ENCODE results near the gene HFM1. TPM values are rescaled to one million over a fixed set of nuclear protein-coding genes. Genes with fewer than 3 reads are reported as not detected.
A peak's percentile ranks its signal among the peaks of the same experiment; 100 is the strongest.
"Not testable (repeated sequence)": the region's sequence is repeated elsewhere in the genome, so short reads cannot be mapped to it uniquely, and the experiment has no call there.

The HFM1 gene
- total RNA-seq, 8 experiments from 2014 or later: 0.46 to 27.5 (median 10.7) TPM

GRCh38 chr1:91402023-91402422 is 2.6 kb downstream of the HFM1 start:
- no peak overlapping the region for H3K4me3 ChIP-seq
- WGBS, 10 experiments: 4 to 86% (median 60%) methylated on average over 2 to 3 of the region's 3 CpGs; no CpG with 5 or more reads in 1 of the 10 experiments
- in situ Hi-C loops (cut with MboI; ENCODE audit: low pct_unique_long_range_greater_than_20kb in 2 of 9, low sequenced_read_pairs in 9 of 9, unreplicated experiment in 9 of 9): loop anchor here in 1 of 9 experiments (25.0 kb wide), 1 partner anchor 115 kb away; no protein-coding TSS in a partner anchor
- ATAC-seq (replicated peaks in 6 of 8): no peak
- no peak overlapping the region for H3K27ac ChIP-seq
- peaks cover 9 to 24% of the 10 kb centered on the region in 2 donors for H3K4me1 ChIP-seq (replicated peaks in 1 of 2)

DNA sequence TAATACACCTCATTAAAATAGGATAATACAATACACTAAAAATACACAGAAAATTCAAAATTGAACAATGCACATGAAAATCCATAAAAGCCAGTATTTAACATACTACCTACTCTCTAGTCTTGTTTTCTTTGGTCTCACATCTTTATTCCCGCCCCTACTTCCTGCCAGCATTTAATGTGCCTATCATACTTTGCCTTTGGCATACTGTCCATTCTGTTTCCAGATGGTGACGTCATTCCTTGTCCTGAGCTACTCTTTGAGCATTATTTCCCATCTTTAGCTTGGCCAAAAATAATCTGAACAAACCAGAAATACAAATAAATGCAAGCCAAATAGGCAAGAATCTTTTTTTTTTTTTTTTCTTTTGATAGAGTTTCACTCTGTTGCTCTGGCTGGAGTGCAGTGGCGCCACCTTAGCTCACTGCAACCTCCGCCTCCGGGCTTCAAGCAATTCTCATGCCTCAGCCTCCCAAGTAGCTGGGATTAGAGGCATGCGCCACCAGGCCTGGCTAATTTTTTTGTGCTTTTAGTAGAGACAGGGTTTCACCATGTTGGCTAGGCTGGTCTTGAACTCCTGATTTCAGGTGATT is 4.4 kb downstream of the HFM1 start:
- WGBS, 10 experiments: 20 to 100% (median 91%) methylated on average over 1 to 6 of the region's 6 CpGs
- ATAC-seq (replicated peaks in 6 of 8): no peak
- H3K27ac ChIP-seq: no peak overlapping the region
- no peak overlapping the region for H3K4me3 ChIP-seq
- peaks cover 6 to 21% of the 10 kb centered on the region in 2 donors for H3K4me1 ChIP-seq (replicated peaks in 1 of 2)
- in situ Hi-C loops (cut with MboI; ENCODE audit: low pct_unique_long_range_greater_than_20kb in 2 of 9, low sequenced_read_pairs in 9 of 9, unreplicated experiment in 9 of 9): loop anchor here in 1 of 9 experiments (25.0 kb wide), 1 partner anchor 113 kb away; no protein-coding TSS in a partner anchor

GRCh38 chr1:91398291-91398690 is 6.3 kb downstream of the HFM1 start:
- in situ Hi-C loops (cut with MboI; ENCODE audit: low pct_unique_long_range_greater_than_20kb in 2 of 9, low sequenced_read_pairs in 9 of 9, unreplicated experiment in 9 of 9): no loop called here
- Histone ChIP-seq H3K4me3 (no peak overlapping the region), H3K27ac (no peak overlapping the region), H3K4me1 (replicated peaks in 1 of 2) (peaks cover 3 to 14% of the 10 kb centered on the region in 2 donors)
- WGBS, 10 experiments: 0 to 100% (median 84%) methylated on average over 1 of the region's 1 CpG
- peak in 1 of 8 experiments; percentile 71 for ATAC-seq (replicated peaks in 6 of 8)

DNA sequence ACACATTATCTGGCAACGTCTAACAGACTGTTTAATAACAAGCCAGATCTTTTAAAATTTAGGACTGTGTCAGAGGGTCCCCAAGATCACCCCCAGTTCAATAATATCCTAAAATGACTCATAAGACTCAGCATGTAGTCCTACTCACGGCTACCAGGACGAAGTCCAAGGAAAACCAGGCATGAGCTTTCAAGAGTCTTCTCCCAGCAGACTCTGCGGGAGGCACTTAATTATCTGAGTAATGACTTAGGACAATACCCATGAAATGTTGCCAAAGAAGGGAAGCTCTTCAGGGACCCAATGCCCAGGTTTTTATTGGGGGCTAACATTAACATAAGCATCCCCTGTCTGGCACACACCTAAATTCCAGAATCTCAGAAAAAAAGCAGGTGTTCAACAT is 7.0 kb downstream of the HFM1 start:
- no peak for ATAC-seq (replicated peaks in 6 of 8)
- Histone ChIP-seq H3K27ac (no peak overlapping the region), H3K4me1 (replicated peaks in 1 of 2) (peaks cover 0 to 9% of the 10 kb centered on the region in 2 donors), H3K4me3 (no peak overlapping the region)
- 0 to 89% (median 78%) methylated on average over 1 to 4 of the region's 4 CpGs; no CpG with 5 or more reads in 2 of the 10 experiments for WGBS, 10 experiments
- in situ Hi-C loops (cut with MboI; ENCODE audit: low pct_unique_long_range_greater_than_20kb in 2 of 9, low sequenced_read_pairs in 9 of 9, unreplicated experiment in 9 of 9): no loop called here

GRCh38 chr1:91393042-91393441 is 11.6 kb downstream of the HFM1 start:
- in situ Hi-C loops (cut with MboI; ENCODE audit: low pct_unique_long_range_greater_than_20kb in 2 of 9, low sequenced_read_pairs in 9 of 9, unreplicated experiment in 9 of 9): no loop called here
- no peak overlapping the region for H3K4me3 ChIP-seq

DNA sequence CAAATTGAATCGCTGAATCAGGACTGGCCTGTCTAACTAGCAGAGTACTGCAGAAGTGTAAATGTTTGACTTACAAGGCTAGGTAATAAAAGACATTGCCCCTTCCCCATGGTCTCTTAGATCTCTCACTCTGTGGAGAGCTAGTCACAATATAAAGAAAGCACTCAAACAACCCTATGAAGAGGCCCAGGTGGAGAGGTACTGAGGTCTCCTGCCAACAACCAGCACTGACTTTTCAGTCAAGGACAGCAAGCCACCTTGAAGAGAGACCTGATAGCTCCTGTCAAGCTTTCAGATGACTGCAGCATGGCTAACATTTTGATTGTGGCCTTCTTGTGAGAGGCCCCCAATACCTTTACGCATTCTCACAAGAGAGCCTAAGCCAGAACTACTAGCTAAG is 18.5 kb downstream of the HFM1 start:
- H3K4me3 ChIP-seq: no peak overlapping the region
- no peak overlapping the region for H3K27ac ChIP-seq
- 50 to 100% (median 94%) methylated on average over 1 to 2 of the region's 2 CpGs; no CpG with 5 or more reads in 3 of the 10 experiments for WGBS, 10 experiments
- peak in 1 of 8 experiments; percentile 33 for ATAC-seq (replicated peaks in 6 of 8)
- H3K4me1 ChIP-seq (replicated peaks in 1 of 2): peaks cover 0 to 4% of the 10 kb centered on the region in 2 donors
- in situ Hi-C loops (cut with MboI; ENCODE audit: low pct_unique_long_range_greater_than_20kb in 2 of 9, low sequenced_read_pairs in 9 of 9, unreplicated experiment in 9 of 9): no loop called here

More at GRCh38 chr1:91393042-91393441, 11.6 kb downstream of the HFM1 start:
- peak in 3 of 8 experiments; percentile 49 to 94 (median 79) for ATAC-seq (replicated peaks in 6 of 8)
- 0 to 100% (median 88%) methylated on average over 1 of the region's 1 CpG; no CpG with 5 or more reads in 2 of the 10 experiments for WGBS, 10 experiments
- H3K27ac ChIP-seq: no peak overlapping the region
- H3K4me1 ChIP-seq (replicated peaks in 1 of 2): no peaks in the 10 kb centered on the region

- H3K4me3 ChIP-seq: no peak overlapping the region
These were observed 21.2 kb downstream of the HFM1 start for GRCh38 chr1:91383456-91383855.

GRCh38 chr1:91381844-91382243 is 22.8 kb downstream of the HFM1 start:
- H3K27ac ChIP-seq: no peak overlapping the region
- H3K4me3 ChIP-seq: no peak overlapping the region
- in situ Hi-C loops (cut with MboI; ENCODE audit: low pct_unique_long_range_greater_than_20kb in 2 of 9, low sequenced_read_pairs in 9 of 9, unreplicated experiment in 9 of 9): no loop called here
- peaks cover 0 to 4% of the 10 kb centered on the region in 2 donors for H3K4me1 ChIP-seq (replicated peaks in 1 of 2)
- 39 to 95% (median 70%) methylated on average over 2 to 3 of the region's 3 CpGs; no CpG with 5 or more reads in 2 of the 10 experiments for WGBS, 10 experiments
- ATAC-seq (replicated peaks in 6 of 8): peak in 1 of 8 experiments; percentile 47

More at GRCh38 chr1:91383456-91383855, 21.2 kb downstream of the HFM1 start:
- WGBS, 10 experiments: 0 to 100% (median 74%) methylated on average over 1 to 2 of the region's 2 CpGs
- in situ Hi-C loops (cut with MboI; ENCODE audit: low pct_unique_long_range_greater_than_20kb in 2 of 9, low sequenced_read_pairs in 9 of 9, unreplicated experiment in 9 of 9): no loop called here
- peaks cover 0 to 4% of the 10 kb centered on the region in 2 donors for H3K4me1 ChIP-seq (replicated peaks in 1 of 2)
- ATAC-seq (replicated peaks in 6 of 8): peak in 3 of 8 experiments; percentile 33 to 52 (median 44)
- H3K27ac ChIP-seq: no peak overlapping the region

GRCh38 chr1:91374086-91374485 is 30.6 kb downstream of the HFM1 start:
- in situ Hi-C loops (cut with MboI; ENCODE audit: low pct_unique_long_range_greater_than_20kb in 2 of 9, low sequenced_read_pairs in 9 of 9, unreplicated experiment in 9 of 9): no loop called here
- WGBS, 10 experiments: 22 to 92% (median 75%) methylated on average over 1 of the region's 1 CpG; no CpG with 5 or more reads in 1 of the 10 experiments
- H3K27ac ChIP-seq: no peak overlapping the region

DNA sequence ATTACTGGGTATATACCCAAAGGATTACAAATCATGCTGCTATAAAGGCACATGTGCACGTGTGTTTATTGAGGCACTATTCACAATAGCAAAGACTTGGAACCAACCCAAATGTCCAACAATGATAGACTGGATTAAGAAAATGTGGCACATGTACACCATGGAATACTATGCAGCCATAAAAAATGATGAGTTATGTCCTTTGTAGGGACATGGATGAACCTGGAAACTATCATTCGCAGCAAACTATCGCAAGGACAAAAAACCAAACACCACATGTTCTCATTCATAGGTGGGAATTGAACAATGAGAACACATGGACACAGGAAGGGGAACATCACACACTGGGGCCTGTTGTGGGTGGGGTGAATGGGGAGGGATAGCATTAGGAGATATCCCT is 32.4 kb downstream of the HFM1 start:
- H3K4me1 ChIP-seq (replicated peaks in 1 of 2); in situ Hi-C loops (cut with MboI; ENCODE audit: low pct_unique_long_range_greater_than_20kb in 2 of 9, low sequenced_read_pairs in 9 of 9, unreplicated experiment in 9 of 9); H3K27ac ChIP-seq; ATAC-seq (replicated peaks in 6 of 8); H3K4me3 ChIP-seq: not testable (repeated sequence)
- 83 to 100% (median 92%) methylated on average over 2 to 3 of the region's 3 CpGs; no CpG with 5 or more reads in 6 of the 10 experiments for WGBS, 10 experiments

More at GRCh38 chr1:91374086-91374485, 30.6 kb downstream of the HFM1 start:
- H3K4me1 ChIP-seq (replicated peaks in 1 of 2): no peaks in the 10 kb centered on the region
- no peak overlapping the region for H3K4me3 ChIP-seq
- no peak for ATAC-seq (replicated peaks in 6 of 8)

DNA sequence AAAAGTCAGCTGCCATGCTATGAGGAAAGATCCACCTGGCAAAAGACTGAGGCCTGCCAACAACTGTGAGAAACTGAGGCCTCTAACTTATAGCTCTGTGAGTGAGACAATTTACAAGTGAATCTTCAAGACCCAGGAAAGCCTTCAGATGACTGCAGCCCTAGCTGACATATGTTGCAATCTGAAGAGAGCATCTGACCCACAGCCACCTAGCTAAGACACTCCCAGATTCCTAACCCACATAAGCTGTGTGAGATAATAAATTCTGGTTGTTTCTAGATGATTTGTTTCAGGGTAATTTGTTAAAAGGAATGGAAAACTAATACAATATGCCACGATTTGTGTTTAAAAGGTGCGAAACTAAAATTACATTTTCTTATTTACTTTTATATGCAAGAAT is 55.1 kb downstream of the HFM1 start:
- Histone ChIP-seq H3K27ac (no peak overlapping the region), H3K4me3 (no peak overlapping the region), H3K4me1 (replicated peaks in 1 of 2) (no peaks in the 10 kb centered on the region)
- ATAC-seq (replicated peaks in 6 of 8): no peak
- in situ Hi-C loops (cut with MboI; ENCODE audit: low pct_unique_long_range_greater_than_20kb in 2 of 9, low sequenced_read_pairs in 9 of 9, unreplicated experiment in 9 of 9): no loop called here
- 43 to 100% (median 87%) methylated on average over 1 to 2 of the region's 2 CpGs for WGBS, 10 experiments

DNA sequence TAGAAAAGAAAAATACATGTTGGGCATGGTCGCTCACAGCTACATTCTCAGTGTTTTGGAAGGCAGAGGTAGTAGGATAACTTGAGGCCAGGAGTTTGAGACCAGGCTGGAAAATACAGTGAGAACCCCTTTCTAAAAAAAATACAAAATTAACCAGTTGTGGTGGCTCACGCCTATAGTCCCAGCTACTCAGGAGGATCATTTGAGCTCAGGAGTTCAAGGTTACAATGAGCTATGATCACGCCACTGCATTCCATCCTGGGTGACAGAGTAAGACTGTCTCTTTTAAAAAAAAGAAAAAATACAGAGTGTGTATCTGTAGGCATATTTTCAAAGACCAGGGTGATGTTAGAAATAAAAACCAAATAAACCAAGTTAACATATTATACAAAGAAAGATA is 57.8 kb downstream of the HFM1 start:
- Histone ChIP-seq H3K27ac (no peak overlapping the region), H3K4me3 (no peak overlapping the region), H3K4me1 (replicated peaks in 1 of 2) (no peaks in the 10 kb centered on the region)
- ATAC-seq (replicated peaks in 6 of 8): no peak
- in situ Hi-C loops (cut with MboI; ENCODE audit: low pct_unique_long_range_greater_than_20kb in 2 of 9, low sequenced_read_pairs in 9 of 9, unreplicated experiment in 9 of 9): no loop called here
- WGBS, 10 experiments: 40 to 100% (median 88%) methylated on average over 1 to 3 of the region's 3 CpGs

- WGBS, 10 experiments: 25 to 100% (median 61%) methylated on average over 1 to 4 of the region's 4 CpGs
- H3K4me3 ChIP-seq: no peak overlapping the region
- no peak overlapping the region for H3K27ac ChIP-seq
- ATAC-seq (replicated peaks in 6 of 8): no peak
- in situ Hi-C loops (cut with MboI; ENCODE audit: low pct_unique_long_range_greater_than_20kb in 2 of 9, low sequenced_read_pairs in 9 of 9, unreplicated experiment in 9 of 9): no loop called here
- H3K4me1 ChIP-seq (replicated peaks in 1 of 2): no peaks in the 10 kb centered on the region
These were observed 59.1 kb downstream of the HFM1 start for GRCh38 chr1:91345395-91346005.
